GM19351 (cell line): ENCODE results near the gene BRF1.
"Not testable (repeated sequence)": the region's sequence is repeated elsewhere in the genome, so short reads cannot be mapped to it uniquely, and the experiment has no call there.

Source experiments
- ATAC-seq: cut with Tn5 transposase; IDR thresholded peaks from one replicate; pipeline ENCODE4 v1.9.1; 2021; ENCODE audit warnings: mild to moderate bottlenecking, moderate library complexity; ENCODE audit not compliant: unreplicated experiment

BRF1 gene

GRCh38 chr14:105317546-105317945 lies 16.7 kb upstream of the BRF1 start:
- no peak for ATAC-seq

DNA sequence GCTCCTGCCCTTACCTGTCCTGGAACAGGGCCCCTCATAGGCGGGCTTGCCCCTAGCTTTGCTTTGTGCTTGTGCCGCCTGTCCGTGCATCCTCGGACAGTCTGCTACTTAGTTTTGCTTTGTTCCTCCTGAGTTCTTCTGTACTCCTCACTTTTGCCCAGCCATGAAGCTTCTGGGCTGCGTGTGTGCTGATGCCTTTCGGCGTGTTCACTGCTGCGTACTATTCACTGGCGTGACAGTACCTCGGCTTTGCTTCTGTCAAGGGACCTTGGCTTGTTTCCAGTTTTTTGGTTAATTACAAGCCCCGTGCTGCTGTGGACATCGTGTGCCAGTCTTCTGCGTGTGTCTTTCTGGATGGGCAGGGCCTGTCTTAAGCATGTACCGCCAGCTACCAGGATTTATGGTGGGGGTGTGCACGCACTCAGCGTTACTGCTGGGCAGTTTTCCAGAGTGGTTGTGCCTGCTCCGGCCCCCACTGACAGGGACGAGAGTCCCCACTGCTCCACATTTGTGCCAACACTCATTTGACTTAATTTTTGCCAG lies 16.2 kb upstream of the BRF1 start:
- no peak for ATAC-seq

DNA sequence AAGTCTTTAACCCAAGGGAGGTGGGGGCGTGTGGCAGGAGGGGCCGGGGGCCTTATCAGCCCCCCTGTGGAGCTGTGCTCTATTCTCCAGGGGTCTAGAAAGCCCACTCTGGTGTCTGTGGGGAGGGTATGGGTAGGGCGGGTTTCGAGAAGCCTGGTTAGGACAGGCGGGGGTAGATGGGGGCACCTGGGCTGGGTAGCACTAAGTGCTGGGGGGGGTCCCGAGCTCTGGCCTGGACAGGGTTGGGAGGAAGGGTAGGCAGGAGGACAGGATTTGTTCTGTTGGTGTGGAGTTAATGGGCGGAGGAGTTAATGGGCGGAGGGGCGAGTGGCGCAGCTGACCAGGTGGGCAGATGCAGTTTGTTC lies 15.8 kb upstream of the BRF1 start:
- ATAC-seq = no peak

DNA sequence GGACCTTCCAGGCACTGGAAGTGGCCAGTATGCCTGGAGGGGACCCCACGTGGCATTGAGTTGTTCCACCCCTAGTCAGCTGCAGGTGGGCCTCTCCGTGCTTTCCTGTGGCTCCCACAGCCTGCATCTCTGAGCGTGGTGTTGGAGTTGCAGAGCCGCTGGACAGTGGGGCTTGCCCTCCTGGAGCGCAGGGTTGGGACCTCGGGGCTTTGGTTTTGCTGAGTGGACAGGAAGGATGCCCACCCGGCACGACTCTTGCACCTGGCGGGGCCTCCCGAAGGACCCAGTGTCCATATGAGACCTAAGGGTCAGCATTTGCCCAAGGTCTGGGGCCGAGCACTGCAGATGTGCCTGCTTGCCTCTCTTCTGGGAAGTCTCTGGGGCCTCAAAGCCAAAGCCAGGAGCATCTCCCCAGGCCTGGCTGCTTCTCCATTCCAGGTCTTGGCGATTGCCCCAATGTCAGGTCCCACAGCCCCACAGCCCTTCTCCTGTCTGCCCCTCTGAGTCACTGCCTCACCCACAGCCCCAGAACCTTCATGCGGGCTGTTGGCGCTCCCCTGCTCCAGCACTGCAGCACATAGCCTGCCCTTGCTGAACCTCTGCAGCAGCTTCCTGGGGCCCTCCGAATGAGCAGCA lies 15.3 kb upstream of the BRF1 start:
- ATAC-seq = no peak

GRCh38 chr14:105315211-105315721 lies 14.5 kb upstream of the BRF1 start:
- no peak for ATAC-seq

GRCh38 chr14:105314287-105315200 lies 13.7 kb upstream of the BRF1 start, which contains the start of gene PACS2:
Gene PACS2 (plus strand): TSS chr14:105314748. CDS start chr14:105314919, 171 bp downstream.
- peak; percentile 81 for ATAC-seq

DNA sequence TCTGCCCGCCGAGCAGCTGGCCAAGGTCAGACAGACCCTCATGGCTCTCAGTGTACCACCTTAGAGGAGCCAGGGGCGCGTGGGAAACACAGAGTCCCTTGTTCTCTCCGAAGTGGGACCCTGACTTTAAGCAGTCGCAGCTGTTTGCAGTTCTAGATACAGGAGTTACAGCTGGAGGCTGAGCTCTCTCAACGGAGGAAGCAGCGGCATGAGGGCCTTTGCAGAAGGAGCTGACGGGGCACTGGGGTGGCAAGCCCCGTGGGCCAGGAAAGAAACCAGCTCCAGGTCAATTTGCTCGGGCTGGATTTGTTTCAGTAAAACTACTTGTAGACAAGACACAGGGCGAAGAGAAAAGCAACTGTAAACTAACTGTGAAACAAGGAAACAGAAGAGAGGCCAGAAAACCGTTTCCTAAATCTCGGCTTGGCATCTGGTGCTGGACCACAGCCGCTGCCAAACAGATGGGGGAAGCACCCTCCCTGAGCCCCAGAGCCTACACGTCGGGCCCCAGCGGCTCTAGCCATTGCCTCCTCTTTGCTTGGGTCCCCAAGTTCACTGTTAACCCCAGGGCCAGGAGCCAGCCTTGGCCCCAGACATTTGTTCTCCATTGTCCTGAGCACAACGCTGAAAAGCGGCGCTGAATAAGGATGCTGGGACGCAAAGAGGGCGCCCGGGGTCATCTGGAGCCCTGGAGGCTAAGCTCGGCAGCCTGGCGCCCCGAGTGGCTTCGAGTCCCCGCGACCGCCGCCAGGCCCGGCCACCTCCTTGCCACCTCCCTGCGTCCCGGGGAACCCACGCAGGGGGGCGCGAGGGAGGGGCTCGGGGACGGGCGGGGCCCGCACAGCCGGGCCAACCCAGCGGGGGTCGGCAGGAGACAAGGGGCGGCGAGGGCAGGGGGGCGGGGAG lies 12.8 kb upstream of the BRF1 start:
- no peak for ATAC-seq

DNA sequence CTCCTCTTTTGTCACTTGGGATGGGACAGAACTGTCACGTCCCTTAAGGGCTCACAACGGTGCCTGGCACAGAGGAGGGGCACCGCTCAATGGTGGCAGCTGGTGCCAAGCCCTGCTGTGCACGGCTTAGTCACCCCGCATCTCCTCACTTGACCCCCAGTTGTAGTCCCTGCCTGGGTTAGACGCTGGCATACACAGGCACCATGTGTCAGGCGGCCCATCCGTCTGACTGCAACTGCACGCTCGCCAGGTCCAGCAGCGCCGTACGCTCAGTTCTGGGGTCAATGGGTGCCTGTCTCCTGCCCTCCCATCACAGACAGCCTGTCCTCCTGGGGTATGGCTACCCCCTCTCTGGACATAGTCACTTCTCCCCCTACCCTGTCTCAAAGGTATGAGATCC lies 12.2 kb upstream of the BRF1 start:
- no peak for ATAC-seq

DNA sequence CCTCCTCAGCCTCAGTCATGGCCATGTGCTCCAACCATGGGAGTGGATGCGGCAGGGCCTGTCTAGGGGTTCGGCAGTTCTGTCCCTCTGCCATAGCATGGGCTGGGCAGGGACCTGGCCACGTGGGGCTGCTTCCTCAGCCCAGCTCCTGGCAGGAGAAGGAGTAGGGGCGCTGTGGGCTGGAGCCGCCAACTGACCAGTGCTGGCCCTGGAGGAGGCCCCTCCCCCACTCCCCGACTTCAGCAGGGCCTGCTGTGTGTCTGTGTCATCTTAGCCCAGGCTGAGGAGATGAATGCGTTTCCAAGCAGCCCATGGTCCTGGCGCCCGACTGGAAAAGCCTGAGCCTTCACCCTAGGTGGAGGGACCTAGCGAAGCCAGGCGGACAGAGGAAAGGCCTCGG lies 11.0 kb upstream of the BRF1 start:
- ATAC-seq = no peak

GRCh38 chr14:105309371-105309770 lies 8.6 kb upstream of the BRF1 start:
- ATAC-seq = no peak

DNA sequence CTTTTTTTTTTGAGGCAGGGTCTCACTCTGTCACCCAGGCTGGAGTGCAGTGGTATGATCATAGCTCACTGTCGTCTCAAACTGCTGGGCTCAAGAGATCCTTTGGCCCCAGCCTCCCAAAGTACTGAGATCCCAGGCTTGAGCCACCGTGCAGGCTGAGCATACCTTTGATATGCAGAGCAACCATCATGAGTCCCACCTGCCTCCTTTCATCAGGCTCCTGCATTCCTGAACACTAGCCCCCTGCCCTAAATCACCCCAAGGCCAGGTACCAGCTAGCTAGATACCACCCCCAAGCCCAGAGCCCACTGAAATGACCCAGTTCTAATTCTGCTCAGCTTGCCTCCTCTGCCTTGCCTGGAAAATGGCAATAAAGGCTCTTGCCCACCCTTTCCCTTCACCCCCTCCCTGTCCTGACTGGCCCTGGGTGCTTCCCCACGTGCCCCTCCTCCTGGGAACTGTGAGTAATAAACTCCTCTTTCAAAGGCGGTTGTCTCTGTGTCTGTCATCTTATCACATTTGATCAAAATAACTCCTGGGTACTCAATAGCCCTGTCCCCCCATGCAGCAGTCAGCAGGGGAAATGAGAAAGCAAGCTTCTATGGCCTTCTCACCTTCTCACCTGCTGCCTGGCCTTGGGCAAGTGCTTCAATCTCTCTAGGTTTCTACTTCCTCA lies 6.4 kb upstream of the BRF1 start:
- no peak for ATAC-seq

DNA sequence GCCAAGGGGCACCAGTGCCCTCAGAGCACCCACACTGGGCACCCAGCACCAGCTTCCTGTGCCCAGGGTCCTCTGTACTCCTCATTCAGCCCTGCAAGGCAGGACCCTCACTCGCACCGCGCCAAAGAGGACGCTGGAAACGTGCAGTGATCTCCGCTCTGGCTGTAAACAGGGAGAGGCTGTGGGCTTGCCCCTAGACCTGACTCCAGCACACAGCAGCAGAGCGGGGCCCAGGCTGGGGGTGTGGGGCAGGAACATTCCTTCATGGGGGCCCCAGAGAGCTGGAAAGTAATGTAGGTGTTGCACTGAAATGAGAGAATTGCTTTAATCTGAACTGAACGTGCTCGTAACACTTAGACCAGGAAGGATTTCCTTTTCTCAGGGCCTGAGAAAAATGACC lies 5.0 kb upstream of the BRF1 start:
- no peak for ATAC-seq

DNA sequence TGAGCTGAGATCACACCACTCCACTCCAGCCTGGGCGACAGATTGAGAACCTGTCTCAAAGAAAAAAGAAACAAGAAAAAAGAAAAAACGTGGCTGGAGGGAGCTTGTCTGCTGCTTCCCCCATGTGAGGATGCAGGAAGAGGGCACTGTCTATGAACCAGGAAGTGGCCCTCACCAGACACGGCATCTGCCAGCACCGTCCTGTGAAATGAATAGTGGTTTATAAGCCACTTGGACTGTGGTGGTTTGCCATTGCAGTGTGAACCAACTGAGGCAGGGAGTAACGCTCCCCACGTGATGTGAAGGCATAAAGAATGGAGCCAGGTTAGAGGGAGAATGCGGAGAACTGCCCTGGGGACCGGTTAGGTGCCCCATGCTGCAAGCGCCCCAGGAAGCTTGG lies 4.5 kb upstream of the BRF1 start:
- ATAC-seq = no peak

GRCh38 chr14:105304565-105304964 lies 3.8 kb upstream of the BRF1 start:
- no peak for ATAC-seq

DNA sequence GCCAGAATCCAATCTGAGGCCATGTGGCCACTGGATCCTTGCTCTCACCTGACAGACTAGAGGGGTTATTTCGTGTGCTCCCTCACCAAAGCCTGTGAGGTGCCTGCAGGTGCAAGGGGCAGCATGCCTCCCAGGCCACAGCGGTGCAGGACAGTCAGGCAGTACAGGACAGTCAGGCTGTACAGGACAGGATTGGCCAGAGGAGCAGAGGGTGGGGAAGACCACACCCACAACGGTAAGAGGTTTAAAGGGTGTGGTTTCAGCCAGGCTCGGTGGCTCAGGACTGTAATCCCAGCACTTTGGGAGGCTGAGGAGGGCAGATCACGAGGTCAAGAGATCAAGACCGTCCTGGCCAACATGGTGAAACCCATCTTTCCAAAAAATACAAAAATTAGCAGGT lies 3.1 kb upstream of the BRF1 start:
- ATAC-seq = no peak

GRCh38 chr14:105301915-105302249 lies 1.1 kb upstream of the BRF1 start:
- not testable (repeated sequence) for ATAC-seq

DNA sequence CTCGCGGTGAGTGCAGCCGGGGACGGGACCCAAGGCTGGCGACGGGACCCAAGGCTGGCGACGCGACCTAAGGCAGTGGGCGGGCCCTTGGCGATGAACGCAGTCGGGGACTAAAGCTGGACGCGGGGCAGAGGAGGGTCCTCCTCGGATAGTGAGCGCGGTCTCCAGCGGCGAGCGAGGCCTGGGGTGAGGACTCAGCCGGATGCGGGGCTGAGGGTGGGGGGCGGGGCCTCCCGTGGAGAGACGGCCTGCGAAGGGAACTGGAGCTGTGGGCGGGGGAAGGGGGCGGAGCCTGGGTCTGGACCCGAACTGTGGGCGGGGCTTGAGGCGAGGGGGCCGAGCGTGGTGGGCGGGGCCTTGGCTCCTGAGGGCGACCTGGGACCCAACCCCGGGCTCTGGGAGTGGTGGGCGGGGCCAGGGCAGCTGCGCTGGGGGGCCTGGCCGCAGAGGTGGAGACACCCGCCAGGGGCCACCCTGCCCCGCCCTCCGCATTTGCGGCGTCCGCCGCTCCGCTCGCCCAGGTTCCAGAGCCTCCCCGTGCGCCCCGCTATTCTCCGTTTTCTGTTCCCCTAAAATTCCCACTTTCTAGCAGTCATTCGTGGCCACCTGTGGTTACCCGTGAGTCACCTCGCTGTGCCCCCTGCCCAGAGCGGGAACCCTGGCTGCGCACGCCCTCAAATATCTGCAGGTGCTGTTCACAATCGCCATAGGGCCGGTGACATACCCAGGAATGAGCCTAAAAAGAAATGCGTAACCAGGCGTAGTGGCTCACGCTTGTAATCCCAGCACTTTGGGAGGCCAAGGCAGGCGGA lies 508 bp upstream of the BRF1 start:
- peak; percentile 59 for ATAC-seq

GRCh38 chr14:105299654-105300541 lies 903 bp downstream of the BRF1 start:
- ATAC-seq = peak; percentile 16

DNA sequence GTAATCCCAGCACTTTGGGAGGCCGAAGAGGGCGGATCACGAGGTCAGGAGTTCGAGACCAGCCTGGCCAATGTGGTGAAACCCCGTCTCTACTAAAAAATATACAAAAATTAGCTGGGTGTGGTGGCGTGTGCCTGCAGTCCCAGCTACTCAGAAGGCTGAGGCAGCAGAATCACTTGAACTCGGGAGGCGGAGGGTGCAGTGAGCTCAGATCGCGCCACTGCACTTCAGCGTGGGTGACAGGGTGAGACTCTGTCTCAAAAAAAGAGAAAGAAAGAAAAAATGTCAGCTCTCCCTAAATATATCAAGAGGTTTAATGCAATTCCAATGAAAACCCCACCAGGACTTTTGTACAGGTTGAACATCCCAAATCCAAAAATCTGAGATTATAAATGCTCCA lies 3.5 kb downstream of the BRF1 start:
- ATAC-seq = not testable (repeated sequence)
